SK-N-SH treated with all-trans-retinoic acid at 6 μM for 48 hours (cell line): Measurements from ENCODE around the gene FOSL2.

ENCODE experiments used
- GLIS3 ChIP-seq: fragments of 250-450 bp; sonication (Bioruptor Pico); IDR thresholded peaks from 2 replicates; pipeline ENCODE4 v1.5.0; 2020; ENCODE audit warnings: mild to moderate bottlenecking, moderate library complexity
- POU6F1 ChIP-seq: fragments of 250-450 bp; sonication (Bioruptor Pico); IDR thresholded peaks from 2 replicates; pipeline ENCODE4 v1.8.0; 2021; ENCODE audit warnings: low read depth, mild to moderate bottlenecking, moderate library complexity, borderline replicate concordance
- RARB ChIP-seq: fragments of 250-450 bp; sonication (Bioruptor Pico); IDR thresholded peaks from 2 replicates; pipeline ENCODE4 v1.8.0; 2021; ENCODE audit warnings: mild to moderate bottlenecking, moderate library complexity

GRCh38 chr2:28453396-28453795 is 60.7 kb downstream of the FOSL2 start:
- TF ChIP-seq RARB (CRISPR knock-in tag) (no peak), GLIS3 (CRISPR knock-in tag) (no peak), POU6F1 (CRISPR knock-in tag) (no peak)
